Trophoblast cell (in vitro differentiated cells and primary cell): ENCODE results near the gene LYPD6B.
A peak's percentile ranks its signal among the peaks of the same experiment; 100 is the strongest.

Experiments
- DNase-seq, 2 donors: peaks; one replicate each; pipeline ENCODE4 v3.0.0-alpha.2; 2016
- H2AFZ ChIP-seq: 2 replicates; pipeline ENCODE4 v1.6.1; 2013; ENCODE audit warnings: low read length, moderate library complexity, mild to moderate bottlenecking; ENCODE audit not compliant: insufficient read depth, poor library complexity
- H2AK5ac ChIP-seq: 2 replicates; pipeline ENCODE4 v1.6.1; 2013; ENCODE audit warnings: mild to moderate bottlenecking, low read length
- H2BK120ac ChIP-seq: 2 replicates; pipeline ENCODE4 v1.6.1; 2013; ENCODE audit warnings: low read length, mild to moderate bottlenecking, moderate library complexity; ENCODE audit not compliant: insufficient read depth, poor library complexity
- H2BK12ac ChIP-seq: 2 replicates; pipeline ENCODE4 v1.6.1; 2013; ENCODE audit warnings: mild to moderate bottlenecking, low read length, moderate library complexity
- H2BK5ac ChIP-seq: 2 replicates; pipeline ENCODE4 v1.6.1; 2013; ENCODE audit warnings: low read length, low read depth, moderate library complexity, mild to moderate bottlenecking; ENCODE audit not compliant: poor library complexity
- H3K14ac ChIP-seq: 2 replicates; pipeline ENCODE4 v1.6.1; 2013; ENCODE audit warnings: mild to moderate bottlenecking, low read length
- H3K18ac ChIP-seq: 2 replicates; pipeline ENCODE4 v1.6.1; 2013; ENCODE audit warnings: mild to moderate bottlenecking, low read length
- H3K23ac ChIP-seq: 2 replicates; pipeline ENCODE4 v1.6.1; 2013; ENCODE audit warnings: low read length
- H3K27ac ChIP-seq: 2 replicates; pipeline ENCODE4 v1.5.1; 2013; ENCODE audit warnings: low read depth, mild to moderate bottlenecking, inconsistent platforms, low read length, moderate library complexity
- H3K27me3 ChIP-seq: 2 replicates; pipeline ENCODE4 v1.6.1; 2013; ENCODE audit warnings: inconsistent platforms, mild to moderate bottlenecking, low read length, moderate library complexity; ENCODE audit not compliant: insufficient read depth
- H3K36me3 ChIP-seq, 2 experiments: 1 replicate in 1 of 2; 2 replicates in 1 of 2; pipeline ENCODE4 v1.6.1; 2013; ENCODE audit warnings: low read length in 2 of 2, mild to moderate bottlenecking in 2 of 2, moderate library complexity in 1 of 2; ENCODE audit not compliant: insufficient read depth in 2 of 2, control insufficient read depth in 1 of 2
- H3K4ac ChIP-seq: 2 replicates; pipeline ENCODE4 v1.6.1; 2013; ENCODE audit warnings: low read depth, mild to moderate bottlenecking, low read length, moderate library complexity
- H3K4me1 ChIP-seq, 2 experiments: 1 replicate in 1 of 2; 2 replicates in 1 of 2; pipeline ENCODE4 v1.6.1; 2013; ENCODE audit warnings: low read length in 2 of 2, mild to moderate bottlenecking in 2 of 2, moderate library complexity in 1 of 2; ENCODE audit not compliant: insufficient read depth in 2 of 2, control insufficient read depth in 1 of 2
- H3K4me2 ChIP-seq: 2 replicates; pipeline ENCODE4 v1.6.1; 2013; ENCODE audit warnings: inconsistent platforms, mild to moderate bottlenecking, low read length, moderate library complexity
- H3K4me3 ChIP-seq: 2 replicates; pipeline ENCODE4 v1.5.1; 2013; ENCODE audit warnings: mild to moderate bottlenecking, low read depth, low read length, inconsistent platforms
- H3K79me1 ChIP-seq: one replicate; pipeline ENCODE4 v1.6.1; 2013; ENCODE audit warnings: low read length
- H3K79me2 ChIP-seq: 2 replicates; pipeline ENCODE4 v1.6.1; 2013; ENCODE audit warnings: low read length, mild to moderate bottlenecking; ENCODE audit not compliant: control insufficient read depth, insufficient read depth, poor library complexity
- H3K9ac ChIP-seq: 2 replicates; pipeline ENCODE4 v1.6.1; 2013; ENCODE audit warnings: mild to moderate bottlenecking, low read length
- H3K9me3 ChIP-seq: 2 replicates; pipeline ENCODE4 v1.6.1; 2013; ENCODE audit warnings: low read depth, mild to moderate bottlenecking, control low read depth, inconsistent platforms, low read length; ENCODE audit not compliant: insufficient read depth
- H4K12ac ChIP-seq: 2 replicates; pipeline ENCODE4 v1.6.1; 2013; ENCODE audit warnings: low read depth, mild to moderate bottlenecking, low read length, moderate library complexity
- H4K8ac ChIP-seq: 2 replicates; pipeline ENCODE4 v1.6.1; 2013; ENCODE audit warnings: low read depth, mild to moderate bottlenecking, low read length, moderate library complexity
- H4K91ac ChIP-seq: one replicate; pipeline ENCODE4 v1.6.1; 2013; ENCODE audit warnings: low read depth, mild to moderate bottlenecking, low read length, moderate library complexity
- WGBS: extraction: QIAGEN DNeasy Blood & Tissue Kit; methylation state at CpG from one replicate; pipeline ENCODE4 v1.1.7; 2013; ENCODE audit warnings: missing lambda C conversion rate; ENCODE audit not compliant: insufficient read length, insufficient coverage; ENCODE audit errors: extremely low coverage; 5-methylcytosine and 5-hydroxymethylcytosine counted together

The LYPD6B gene

GRCh38 chr2:149006883-149007543 is 31.5 kb upstream of the LYPD6B start:
- no peak overlapping the region for H3K27ac ChIP-seq
- peak overlapping the region; percentile 42 for H2BK12ac ChIP-seq
- no peak overlapping the region for H3K9ac ChIP-seq
- WGBS: no CpG with 5 or more reads among the region's 4 CpGs
- no peak overlapping the region for H4K12ac ChIP-seq
- no peak overlapping the region for H3K4me3 ChIP-seq
- H2AFZ ChIP-seq: no peak overlapping the region
- H3K14ac ChIP-seq: no peak overlapping the region
- no peak overlapping the region for H4K8ac ChIP-seq
- no peaks in the 10 kb centered on the region for H3K79me2 ChIP-seq
- H2AK5ac ChIP-seq: no peak overlapping the region
- peaks cover 2% of the 10 kb centered on the region for H3K79me1 ChIP-seq
- no peak overlapping the region for H2BK120ac ChIP-seq
- DNase-seq: no peak
- no peak overlapping the region for H3K23ac ChIP-seq
- no peak overlapping the region for H3K4me2 ChIP-seq
- H3K9me3 ChIP-seq: peaks cover 13% of the 10 kb centered on the region
- peaks cover 5 to 9% of the 10 kb centered on the region in 2 experiments for H3K4me1 ChIP-seq
- no peak overlapping the region for H3K18ac ChIP-seq
- H3K36me3 ChIP-seq: peaks cover 3 to 5% of the 10 kb centered on the region in 2 experiments
- no peak overlapping the region for H3K4ac ChIP-seq
- no peaks in the 10 kb centered on the region for H3K27me3 ChIP-seq
- no peak overlapping the region for H4K91ac ChIP-seq
- H2BK5ac ChIP-seq: no peak overlapping the region

GRCh38 chr2:149008381-149008780 is 30.1 kb upstream of the LYPD6B start:
- H3K27ac ChIP-seq: no peak overlapping the region
- peaks cover 2% of the 10 kb centered on the region for H3K79me1 ChIP-seq
- no peak overlapping the region for H2AFZ ChIP-seq
- peaks cover under 1% of the 10 kb centered on the region for H3K9me3 ChIP-seq
- H3K4me1 ChIP-seq: peaks cover 5 to 9% of the 10 kb centered on the region in 2 experiments
- no peak overlapping the region for H4K12ac ChIP-seq
- no peak overlapping the region for H2BK120ac ChIP-seq
- H3K79me2 ChIP-seq: no peaks in the 10 kb centered on the region
- no peaks in the 10 kb centered on the region for H3K27me3 ChIP-seq
- no peak overlapping the region for H3K14ac ChIP-seq
- no peak overlapping the region for H2BK12ac ChIP-seq
- H4K8ac ChIP-seq: no peak overlapping the region
- H3K23ac ChIP-seq: no peak overlapping the region
- DNase-seq: peak in 1 of 2 donors; percentile 44
- no peak overlapping the region for H4K91ac ChIP-seq
- no peak overlapping the region for H3K4ac ChIP-seq
- H2BK5ac ChIP-seq: no peak overlapping the region
- no CpG with 5 or more reads among the region's 7 CpGs for WGBS
- no peak overlapping the region for H3K18ac ChIP-seq
- no peak overlapping the region for H3K4me2 ChIP-seq
- H3K9ac ChIP-seq: no peak overlapping the region
- H2AK5ac ChIP-seq: no peak overlapping the region
- H3K4me3 ChIP-seq: no peak overlapping the region
- no peaks in the 10 kb centered on the region for H3K36me3 ChIP-seq

GRCh38 chr2:149009576-149010461 is 28.7 kb upstream of the LYPD6B start:
- H3K79me2 ChIP-seq: no peaks in the 10 kb centered on the region
- no peak overlapping the region for H3K14ac ChIP-seq
- DNase-seq: peak in 1 of 2 donors; percentile 76
- H3K18ac ChIP-seq: no peak overlapping the region
- no peak overlapping the region for H2BK12ac ChIP-seq
- H3K27ac ChIP-seq: no peak overlapping the region
- no peaks in the 10 kb centered on the region for H3K27me3 ChIP-seq
- no peak overlapping the region for H3K9ac ChIP-seq
- no peak overlapping the region for H2AFZ ChIP-seq
- WGBS: no CpG with 5 or more reads among the region's 31 CpGs
- H3K36me3 ChIP-seq: no peaks in the 10 kb centered on the region
- H4K8ac ChIP-seq: no peak overlapping the region
- H2BK120ac ChIP-seq: no peak overlapping the region
- H2BK5ac ChIP-seq: no peak overlapping the region
- H3K4me3 ChIP-seq: no peak overlapping the region
- H4K91ac ChIP-seq: no peak overlapping the region
- no peak overlapping the region for H4K12ac ChIP-seq
- H3K4me1 ChIP-seq: peaks cover 5 to 9% of the 10 kb centered on the region in 2 experiments
- H3K79me1 ChIP-seq: peaks cover 2% of the 10 kb centered on the region
- H3K4me2 ChIP-seq: no peak overlapping the region
- no peaks in the 10 kb centered on the region for H3K9me3 ChIP-seq
- no peak overlapping the region for H3K23ac ChIP-seq
- H2AK5ac ChIP-seq: peak overlapping the region; percentile 35
- no peak overlapping the region for H3K4ac ChIP-seq

GRCh38 chr2:149012545-149012944 is 26.0 kb upstream of the LYPD6B start:
- H4K12ac ChIP-seq: no peak overlapping the region
- no peak overlapping the region for H3K4ac ChIP-seq
- no peak overlapping the region for H2BK5ac ChIP-seq
- no peak overlapping the region for H3K23ac ChIP-seq
- H3K4me1 ChIP-seq: peaks cover 3 to 8% of the 10 kb centered on the region in 2 experiments
- H2BK12ac ChIP-seq: no peak overlapping the region
- H4K8ac ChIP-seq: no peak overlapping the region
- H3K14ac ChIP-seq: no peak overlapping the region
- DNase-seq: no peak
- no peaks in the 10 kb centered on the region for H3K36me3 ChIP-seq
- peaks cover 5% of the 10 kb centered on the region for H3K79me1 ChIP-seq
- no peak overlapping the region for H2AK5ac ChIP-seq
- no peak overlapping the region for H4K91ac ChIP-seq
- H3K27me3 ChIP-seq: no peaks in the 10 kb centered on the region
- no peaks in the 10 kb centered on the region for H3K79me2 ChIP-seq
- no peak overlapping the region for H3K4me2 ChIP-seq
- no peaks in the 10 kb centered on the region for H3K9me3 ChIP-seq
- no peak overlapping the region for H2AFZ ChIP-seq
- no peak overlapping the region for H3K27ac ChIP-seq
- no peak overlapping the region for H3K18ac ChIP-seq
- no peak overlapping the region for H2BK120ac ChIP-seq
- no peak overlapping the region for H3K9ac ChIP-seq
- no CpG with 5 or more reads among the region's 9 CpGs for WGBS
- no peak overlapping the region for H3K4me3 ChIP-seq
